Liver (tissue), 9 donors: ENCODE results near the gene CALY. TPM values are rescaled to one million over a fixed set of nuclear protein-coding genes. Genes with fewer than 3 reads are reported as not detected.

ENCODE experiments used
- DNase-seq: peaks from one replicate; pipeline ENCODE4 v3.0.0-alpha.2; 2017; ENCODE audit warnings: low spot score
- H3K27ac ChIP-seq, 2 donors: one replicate each; pipeline ENCODE4 v1.7.0; 2013; ENCODE audit warnings: inconsistent platforms in 2 of 2, low read length in 2 of 2, control low read depth in 1 of 2, low read depth in 1 of 2, mild to moderate bottlenecking in 1 of 2
- H3K27me3 ChIP-seq, 4 donors: one replicate each; pipeline versions ENCODE4 v1.6.1 to v1.7.0; 2013; ENCODE audit warnings: low read length in 3 of 4, inconsistent platforms in 1 of 4, mild to moderate bottlenecking in 1 of 4, moderate library complexity in 1 of 4; ENCODE audit not compliant: control insufficient read depth in 4 of 4, insufficient read depth in 4 of 4
- H3K36me3 ChIP-seq, 4 donors: one replicate each; pipeline versions ENCODE4 v1.6.1 to v1.7.0; 2013; ENCODE audit warnings: low read length in 3 of 4, mild to moderate bottlenecking in 3 of 4, low read depth in 1 of 4, moderate library complexity in 1 of 4; ENCODE audit not compliant: control insufficient read depth in 4 of 4, insufficient read depth in 3 of 4
- H3K4me1 ChIP-seq, 4 donors: one replicate each; pipeline versions ENCODE4 v1.6.1 to v1.7.0; 2013; ENCODE audit warnings: low read length in 3 of 4, mild to moderate bottlenecking in 3 of 4, moderate library complexity in 1 of 4; ENCODE audit not compliant: control insufficient read depth in 4 of 4, insufficient read depth in 4 of 4
- H3K4me3 ChIP-seq, 3 donors: one replicate each; pipeline versions ENCODE4 v1.6.1 to v1.7.0; 2013; ENCODE audit warnings: low read length in 3 of 3, control low read depth in 1 of 3, low read depth in 1 of 3, mild to moderate bottlenecking in 1 of 3
- H3K9ac ChIP-seq, 2 donors: one replicate each; pipeline ENCODE4 v1.7.0; 2013; ENCODE audit warnings: low read length in 2 of 2, mild to moderate bottlenecking in 2 of 2, moderate library complexity in 2 of 2, control low read depth in 1 of 2, low read depth in 1 of 2
- H3K9me3 ChIP-seq, 4 donors: one replicate each; pipeline versions ENCODE4 v1.6.1 to v1.7.0; 2013; ENCODE audit warnings: low read length in 3 of 4; ENCODE audit not compliant: control insufficient read depth in 4 of 4
- FOXA2 ChIP-seq: IDR thresholded peaks from 2 replicates; pipeline ENCODE4 v1.6.1; 2016; ENCODE audit warnings: antibody characterized with exemption
- GABPA ChIP-seq, 2 donors: IDR thresholded peaks in 1 of 2; conservative IDR thresholded peaks in 1 of 2; 2 replicates each; pipeline ENCODE4 v1.6.1; 2016; ENCODE audit warnings: antibody characterized with exemption in 2 of 2, mild to moderate bottlenecking in 1 of 2, moderate library complexity in 1 of 2
- HNF4A ChIP-seq, 2 donors: conservative IDR thresholded peaks; 2 replicates each; pipeline ENCODE4 v1.6.1; 2016; ENCODE audit warnings: antibody characterized with exemption in 2 of 2, mild to moderate bottlenecking in 2 of 2
- HNF4G ChIP-seq: IDR thresholded peaks from 2 replicates; pipeline ENCODE4 v1.6.1; 2016; ENCODE audit warnings: antibody characterized with exemption
- NR2F2 ChIP-seq: IDR thresholded peaks from 2 replicates; pipeline ENCODE4 v1.6.1; 2016; ENCODE audit warnings: antibody characterized with exemption
- RAD21 ChIP-seq, 2 donors: IDR thresholded peaks; 2 replicates each; pipeline ENCODE4 v1.6.1; 2016; ENCODE audit warnings: antibody characterized with exemption in 2 of 2, mild to moderate bottlenecking in 2 of 2
- RXRA ChIP-seq, 2 donors: IDR thresholded peaks; 2 replicates each; pipeline ENCODE4 v1.6.1; 2017 to 2018; ENCODE audit warnings: antibody characterized with exemption in 2 of 2, mild to moderate bottlenecking in 1 of 2
- SP1 ChIP-seq: IDR thresholded peaks from 2 replicates; pipeline ENCODE4 v1.6.1; 2018; ENCODE audit warnings: antibody characterized with exemption, mild to moderate bottlenecking
- WGBS: extraction: QIAGEN DNeasy Blood & Tissue Kit; methylation state at CpG from one replicate; pipeline ENCODE4 v1.1.7; 2013; 5-methylcytosine and 5-hydroxymethylcytosine counted together
- polyA plus RNA-seq, 2 donors: library from polyadenylated mRNA; stranded (reverse) in 1 of 2; unstranded in 1 of 2; fragments of 200-250 nt in 1 of 2; fragments of >200 nt in 1 of 2; fragmentation: Nextera tagmentation in 1 of 2; extraction: Ambion mirVana in 1 of 2; gene quantifications; one replicate each; pipeline versions ENCODE4 v1.2.1 to v1.2.3, GENCODE V29; 2013 to 2015
- total RNA-seq, 2 donors: library from RNA; depleted of rRNA; stranded (reverse); fragments of >200 nt; gene quantifications; one replicate each; pipeline ENCODE4 v1.2.3, GENCODE V29; 2014
- TF ChIP-seq, protein P1 (sequence below): IDR thresholded peaks from 2 replicates; pipeline ENCODE4 v1.6.1; 2016; ENCODE audit warnings: antibody characterized with exemption
- donor health status: healthy.
- donor health status: healthy.
- donor health status: healthy.
- donor health status: healthy.
- donor health status: healthy.

Gene CALY
- total and polyA plus RNA-seq, 4 donors = 0.07 TPM; not detected in 3

DNA sequence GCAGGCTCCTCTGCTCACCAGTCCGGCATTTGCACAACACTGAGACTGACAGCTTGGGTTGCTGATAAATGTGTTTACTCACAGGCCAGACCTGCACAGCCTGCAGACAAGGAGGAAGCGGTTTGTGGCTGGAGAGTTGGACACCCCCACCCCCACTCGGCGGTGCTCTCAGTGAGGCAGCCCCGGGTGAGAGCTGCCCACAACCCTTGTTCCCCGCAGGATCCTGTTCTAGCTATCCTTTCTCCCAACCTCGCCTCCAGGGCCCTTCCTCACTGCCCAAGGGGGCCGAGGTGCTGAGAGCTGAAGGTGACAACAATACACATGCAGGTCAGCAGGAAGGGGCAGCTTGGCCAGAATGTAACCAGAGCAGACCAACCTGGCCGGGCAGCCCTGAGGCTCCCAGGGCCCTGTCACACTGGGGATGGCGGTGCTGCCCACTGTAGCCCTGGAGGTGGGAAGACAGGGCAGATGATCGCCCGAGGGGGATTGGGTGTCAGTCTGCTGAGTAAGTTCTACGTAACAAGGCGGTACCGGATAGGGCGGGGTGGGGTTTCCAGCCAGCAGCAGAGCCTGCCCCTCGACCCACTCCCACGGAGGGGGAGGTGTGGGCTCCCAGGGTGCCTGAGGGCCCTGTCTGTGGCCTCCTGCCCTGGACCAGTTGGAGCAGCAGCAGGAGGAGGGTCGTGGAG lies 58.0 kb downstream of the CALY start:
- TF ChIP-seq NR2F2 = no peak
- no peak for TF ChIP-seq HNF4G
- peak; percentile 48 for TF ChIP-seq FOXA2
- 56% methylated on average over 19 of the region's 19 CpGs for WGBS
- Histone ChIP-seq H3K27ac (peak overlapping the region; percentile 64 to 84), H3K9ac (peak overlapping the region in 1 of 2 donors; percentile 17), H3K9me3 (no peaks in the 10 kb centered on the region), H3K27me3 (no peaks in the 10 kb centered on the region), H3K36me3 (peaks cover 11 to 37% (median 18%) of the 10 kb centered on the region in 4 donors), H3K4me1 (peaks cover 12 to 36% (median 27%) of the 10 kb centered on the region in 4 donors), H3K4me3 (no peak overlapping the region)
- peak; percentile 69 for DNase-seq

DNA sequence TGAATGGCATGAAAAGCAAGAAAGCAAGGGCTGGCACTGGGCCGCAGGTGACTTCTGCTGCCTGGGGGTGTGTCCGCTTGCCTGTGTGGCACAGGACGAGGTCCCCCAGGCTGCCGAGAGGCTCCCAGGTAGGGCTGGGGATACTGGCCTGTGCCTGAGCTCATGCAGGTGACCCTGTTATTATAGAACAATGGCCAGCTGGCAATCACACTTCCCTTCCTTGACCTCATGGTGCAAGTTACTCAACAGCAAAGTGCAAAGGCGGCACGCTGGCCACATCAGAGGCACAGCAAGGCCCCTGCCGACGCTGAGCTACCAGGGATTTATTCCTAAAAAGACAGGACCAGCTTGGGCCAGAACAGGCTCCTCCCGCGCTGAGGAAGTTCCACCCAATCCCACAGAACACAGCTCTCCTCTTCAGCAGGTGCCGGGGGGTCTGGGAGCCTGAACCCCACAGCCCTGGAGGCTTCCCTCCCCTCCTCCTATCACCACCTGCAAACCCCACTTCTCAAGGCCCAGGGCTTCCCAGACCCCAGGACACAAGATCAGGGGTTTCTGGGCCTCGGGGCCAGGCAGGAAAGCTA lies 58.6 kb downstream of the CALY start:
- Histone ChIP-seq H3K27me3 (no peaks in the 10 kb centered on the region), H3K9ac (no peak overlapping the region), H3K4me1 (peaks cover 12 to 36% (median 27%) of the 10 kb centered on the region in 4 donors), H3K27ac (peak overlapping the region; percentile 64 to 84), H3K36me3 (peaks cover 9 to 30% (median 14%) of the 10 kb centered on the region in 4 donors), H3K9me3 (no peaks in the 10 kb centered on the region), H3K4me3 (no peak overlapping the region)
- 48% methylated on average over 12 of the region's 12 CpGs for WGBS
- TF ChIP-seq HNF4A (conservative IDR thresholded peaks at IDR 0.05) = peak; percentile 61 to 79
- peak; percentile 54 for TF ChIP-seq SP1
- TF ChIP-seq, protein P1, sequence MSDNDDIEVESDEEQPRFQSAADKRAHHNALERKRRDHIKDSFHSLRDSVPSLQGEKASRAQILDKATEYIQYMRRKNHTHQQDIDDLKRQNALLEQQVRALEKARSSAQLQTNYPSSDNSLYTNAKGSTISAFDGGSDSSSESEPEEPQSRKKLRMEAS = no peak
- TF ChIP-seq RXRA (IDR thresholded peaks at IDR 0.05) = peak; percentile 32 to 65
- DNase-seq = no peak

DNA sequence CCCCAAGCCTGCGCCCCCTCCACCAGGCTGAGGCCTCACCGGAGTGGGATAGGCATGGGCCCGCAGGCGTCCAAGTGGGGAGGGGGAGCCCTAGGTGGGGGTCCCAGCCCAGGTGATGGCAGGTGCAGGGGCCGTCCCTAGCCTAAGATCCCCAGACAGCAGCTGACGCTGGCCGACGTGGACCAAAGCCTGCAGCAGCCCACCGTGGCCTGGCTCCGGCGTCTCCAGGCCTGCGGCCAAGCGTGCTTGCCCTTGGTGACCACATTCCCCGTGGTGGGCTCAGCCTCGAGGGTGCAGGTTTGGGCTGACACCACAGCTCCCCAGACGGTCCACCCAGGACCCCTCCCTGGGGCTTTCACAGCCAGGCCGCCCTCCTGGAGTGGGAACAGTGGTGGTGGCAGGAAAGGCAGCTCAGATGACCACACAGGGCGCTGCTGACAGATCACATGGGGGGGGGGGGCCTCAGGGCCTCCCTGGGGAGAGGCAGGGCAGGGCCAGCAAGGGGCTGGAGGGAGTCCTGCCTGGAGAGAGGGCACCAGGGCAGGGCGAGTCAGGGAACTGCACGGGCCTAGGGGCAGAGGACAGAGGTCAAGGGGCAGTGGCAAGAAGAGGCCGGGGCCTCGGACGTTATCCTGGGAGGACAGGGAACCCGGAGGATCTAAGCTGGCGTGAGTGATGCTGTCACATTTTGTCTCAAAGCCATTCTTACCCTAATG lies 59.3 kb downstream of the CALY start:
- peaks cover 12 to 36% (median 27%) of the 10 kb centered on the region in 4 donors for H3K4me1 ChIP-seq
- H3K9me3 ChIP-seq = no peaks in the 10 kb centered on the region
- WGBS = 76% methylated on average over 25 of the region's 25 CpGs
- TF ChIP-seq HNF4G (no peak), RXRA (IDR thresholded peaks at IDR 0.05) (no peak), SP1 (no peak), FOXA2 (no peak), GABPA (IDR thresholded peaks at IDR 0.05 in 1 of 2, conservative IDR thresholded peaks at IDR 0.05 in 1 of 2) (no peak), RAD21 (IDR thresholded peaks at IDR 0.05) (no peak)
- H3K27me3 ChIP-seq = no peaks in the 10 kb centered on the region
- DNase-seq = no peak
- no peak overlapping the region for H3K4me3 ChIP-seq
- H3K36me3 ChIP-seq = peaks cover 4 to 24% (median 8%) of the 10 kb centered on the region in 4 donors
- no peak overlapping the region for H3K9ac ChIP-seq
- peak overlapping the region; percentile 64 to 84 for H3K27ac ChIP-seq
